ENCODE measurements around the gene PTX4. TPM values are rescaled to one million over a fixed set of nuclear protein-coding genes. Genes with fewer than 3 reads are reported as not detected.
A peak's percentile ranks its signal among the peaks of the same experiment; 100 is the strongest.

PTX4 gene
- total and polyA plus RNA-seq, 9 of the 15 experiments (the other 6 are each of a cell fraction or from before 2014, with no cell fraction given) = 0.11 TPM; not detected in 8

DNA sequence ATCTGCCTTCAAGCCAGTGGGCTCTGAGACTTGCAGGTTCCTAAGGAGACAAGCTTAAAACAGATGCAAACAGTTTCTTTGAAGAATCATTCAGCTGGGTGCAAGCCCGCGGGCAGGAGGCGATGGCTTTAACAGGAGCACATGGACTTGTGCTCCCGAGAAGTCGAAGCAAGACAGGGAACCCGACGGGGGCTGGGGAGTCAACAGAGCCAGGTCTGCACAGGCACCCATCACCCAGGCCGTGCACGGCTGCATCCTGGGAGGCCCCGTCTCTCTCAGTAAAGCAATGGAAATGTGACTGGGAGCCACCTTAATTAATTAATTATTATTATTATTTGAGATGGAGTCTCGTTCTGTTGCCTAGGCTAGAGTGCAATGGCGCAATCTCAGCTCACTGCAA is 333 bp upstream of the PTX4 start:
- Histone ChIP-seq H4K20me1 (replicated peaks; ENCODE audit: control insufficient read depth, insufficient read depth, low read length) (no peaks in the 10 kb centered on the region), H3K4me1 (replicated peaks in 1 of 2; ENCODE audit: control insufficient read depth in 2 of 2, insufficient read depth in 2 of 2, low read length in 2 of 2) (peaks cover 10 to 55% of the 10 kb centered on the region in 2 experiments; a peak in 3 of 5 replicates), H2AFZ (ENCODE audit: low read depth, low read length) (no peak overlapping the region), H3K27me3 (ENCODE audit: control insufficient read depth in 2 of 2, insufficient read depth in 2 of 2, low read length in 2 of 2) (no peaks in the 10 kb centered on the region), H3K4me2 (ENCODE audit: insufficient read depth, low read length) (no peak overlapping the region), H3K4me3 (no peak overlapping the region), H3K9me3 (replicated peaks; ENCODE audit: control insufficient read depth, insufficient read depth, low read depth, low read length) (no peaks in the 10 kb centered on the region), H3K9me1 (ENCODE audit: control insufficient read depth, insufficient read depth, low read length) (no peaks in the 10 kb centered on the region), H3K27ac (ENCODE audit: extremely low read depth, low read depth, low read length) (no peak overlapping the region), H3K9ac (ENCODE audit: insufficient read depth in 1 of 2, low read depth in 2 of 2, low read length in 2 of 2) (peak overlapping the region in 1 of 2 experiments; percentile 64; a peak in 1 of 4 replicates), H3K36me3 (ENCODE audit: control insufficient read depth, insufficient read depth, low read length) (peaks cover under 1% of the 10 kb centered on the region; the same call in 1 of the 3 replicates), H3K79me2 (ENCODE audit: control insufficient read depth, insufficient read depth, low read length) (peaks cover 14% of the 10 kb centered on the region)
- ChIA-PET POLR2A (interaction anchor here (0.5 to 1.0 kb wide), 3 partner anchors 83 to 217 kb away, joined by 3 read pairs; partner anchors contain the start of gene MAPK8IP3), CTCF (ENCODE audit: low intra/inter-chr PET ratio) (no interaction called here)
- TF ChIP-seq ELF2 (CRISPR knock-in tag; IDR thresholded peaks at IDR 0.05) = no peak
- no peak for TF ChIP-seq ARID3A (IDR thresholded peaks at IDR 0.05; ENCODE audit: borderline replicate concordance, low read depth, low read length)
- no peak for TF ChIP-seq HDAC8 (tag; IDR thresholded peaks at IDR 0.05)
- no peak for TF ChIP-seq SIN3A (IDR thresholded peaks at IDR 0.05; ENCODE audit: borderline replicate concordance in 2 of 2, control insufficient read depth in 1 of 2, low read depth in 2 of 2, low read length in 2 of 2)
- TF ChIP-seq BRF2 (IDR thresholded peaks at IDR 0.05; ENCODE audit: borderline replicate concordance, insufficient read depth, insufficient read length) = no peak
- TF ChIP-seq ZNF668 (CRISPR knock-in tag; IDR thresholded peaks at IDR 0.05) = no peak
- TF ChIP-seq MBD1 (CRISPR knock-in tag; IDR thresholded peaks at IDR 0.05) = no peak
- BruUV-seq (replicated peaks) = no TSS peak
- intact Hi-C loops (cut with micrococcal nuclease) = no loop called here
- DNase-seq (ENCODE audit: extremely low read depth in 1 of 4, low spot score in 3 of 4) (no peak), FAIRE-seq (no peak), ATAC-seq (no peak)
- WGBS (ENCODE audit: insufficient coverage, low coverage, missing lambda C conversion rate) = 65% methylated on average over 12 of the region's 12 CpGs
- in situ Hi-C loops (cut with MboI) = no loop called here
